HG03097 (cell line): ENCODE results near the gene RRP1B.
"Not testable (repeated sequence)": the region's sequence is repeated elsewhere in the genome, so short reads cannot be mapped to it uniquely, and the experiment has no call there.

ENCODE experiments used
- ATAC-seq: cut with Tn5 transposase; IDR thresholded peaks from one replicate; pipeline ENCODE4 v1.9.1; 2021; ENCODE audit not compliant: unreplicated experiment, low FRiP score

Gene RRP1B

DNA sequence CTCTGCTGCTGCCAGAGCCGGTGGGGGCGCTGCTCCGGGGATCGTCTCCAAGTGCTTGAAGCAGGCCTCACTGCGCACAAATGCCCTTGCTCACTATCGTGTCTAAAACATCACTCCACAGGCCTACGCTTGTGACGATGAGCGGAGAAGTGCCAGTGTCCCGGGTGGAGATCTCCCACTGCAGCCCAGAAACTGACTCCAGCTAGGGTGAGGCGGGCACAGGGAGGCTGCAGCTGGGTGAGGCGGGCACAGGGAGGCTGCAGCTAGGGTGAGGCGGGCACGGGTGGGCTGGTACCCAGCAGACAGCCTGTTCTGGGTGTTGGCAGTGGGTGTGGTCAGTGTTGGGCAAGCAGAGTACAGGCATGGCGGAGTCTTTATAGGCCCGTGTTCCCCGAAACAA, 36.9 kb downstream of the RRP1B start:
- ATAC-seq = no peak

DNA sequence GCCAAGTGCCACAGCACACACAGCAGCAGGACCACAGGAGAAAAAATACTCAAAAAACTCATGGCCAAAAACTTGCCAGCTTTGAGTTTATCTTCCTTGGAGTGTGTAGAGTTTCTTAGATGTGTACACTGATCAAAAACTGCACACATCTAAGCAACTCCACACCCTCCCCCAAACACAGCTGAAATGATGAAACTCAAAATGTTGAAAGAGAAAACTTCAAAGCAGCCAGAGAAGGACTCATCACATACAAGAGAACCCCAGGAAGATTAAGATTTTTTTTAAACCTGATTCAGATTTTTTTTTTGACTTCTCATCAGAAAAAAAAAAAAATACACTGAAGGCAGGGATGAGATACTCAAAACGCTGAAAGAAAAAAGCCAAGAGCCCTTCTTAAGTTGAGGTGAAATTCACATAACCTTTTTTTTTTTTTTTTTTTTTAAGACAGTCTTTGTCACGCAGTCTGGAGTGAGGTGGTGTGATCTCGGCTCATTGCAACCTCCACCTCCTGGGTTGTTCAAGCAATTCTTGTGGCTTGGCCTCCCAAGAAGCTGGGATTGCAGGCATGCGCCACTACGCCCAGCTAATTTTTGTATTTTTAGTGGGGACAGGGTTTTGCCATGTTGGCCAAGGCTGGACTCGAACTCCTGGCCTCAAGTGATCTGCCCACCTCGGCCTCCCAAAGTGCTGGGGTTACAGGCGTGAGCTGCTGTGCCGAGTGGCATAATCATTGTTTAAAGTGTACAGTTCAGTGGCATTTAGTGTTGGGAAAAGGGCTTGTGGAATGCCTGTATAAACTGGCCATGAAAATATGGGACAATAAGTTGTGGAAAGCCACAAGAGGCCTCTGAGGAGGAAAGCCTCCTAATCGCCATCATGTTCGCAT, 38.6 kb downstream of the RRP1B start:
- no peak for ATAC-seq

GRCh38 chr21:43699492-43699777, 40.1 kb downstream of the RRP1B start:
- ATAC-seq = not testable (repeated sequence)

DNA sequence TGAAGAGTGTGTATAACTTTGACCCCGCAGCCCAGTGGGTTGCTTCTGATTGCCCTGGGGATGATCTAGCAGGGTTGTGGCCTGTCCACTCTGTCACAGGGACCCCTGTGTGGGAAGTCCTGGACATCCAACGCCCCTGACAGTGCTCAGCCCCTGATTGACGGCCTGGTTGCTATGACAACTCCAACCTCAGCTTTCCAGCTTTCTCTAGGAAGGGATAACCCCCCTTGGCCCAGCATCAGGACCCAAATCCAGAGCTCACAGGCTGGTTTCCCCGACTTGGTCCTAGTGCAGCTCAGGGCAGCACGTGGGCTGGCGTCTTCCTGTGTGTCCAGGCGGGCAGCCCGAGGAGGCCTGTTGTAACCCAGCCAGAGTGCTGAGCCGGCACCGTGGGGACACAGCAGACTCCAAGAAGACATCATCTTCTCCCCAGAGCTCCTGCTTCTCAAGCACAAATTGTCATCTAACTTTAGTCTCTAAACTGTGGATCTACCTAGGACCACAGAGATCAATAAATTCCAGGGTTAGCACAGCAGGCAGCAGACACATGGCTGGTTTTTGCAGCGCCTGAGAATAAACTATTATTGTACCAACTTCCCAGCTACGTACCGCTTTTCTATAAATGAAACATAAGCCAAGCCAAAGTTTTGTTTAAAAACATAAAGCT, 40.7 kb downstream of the RRP1B start:
- no peak for ATAC-seq

DNA sequence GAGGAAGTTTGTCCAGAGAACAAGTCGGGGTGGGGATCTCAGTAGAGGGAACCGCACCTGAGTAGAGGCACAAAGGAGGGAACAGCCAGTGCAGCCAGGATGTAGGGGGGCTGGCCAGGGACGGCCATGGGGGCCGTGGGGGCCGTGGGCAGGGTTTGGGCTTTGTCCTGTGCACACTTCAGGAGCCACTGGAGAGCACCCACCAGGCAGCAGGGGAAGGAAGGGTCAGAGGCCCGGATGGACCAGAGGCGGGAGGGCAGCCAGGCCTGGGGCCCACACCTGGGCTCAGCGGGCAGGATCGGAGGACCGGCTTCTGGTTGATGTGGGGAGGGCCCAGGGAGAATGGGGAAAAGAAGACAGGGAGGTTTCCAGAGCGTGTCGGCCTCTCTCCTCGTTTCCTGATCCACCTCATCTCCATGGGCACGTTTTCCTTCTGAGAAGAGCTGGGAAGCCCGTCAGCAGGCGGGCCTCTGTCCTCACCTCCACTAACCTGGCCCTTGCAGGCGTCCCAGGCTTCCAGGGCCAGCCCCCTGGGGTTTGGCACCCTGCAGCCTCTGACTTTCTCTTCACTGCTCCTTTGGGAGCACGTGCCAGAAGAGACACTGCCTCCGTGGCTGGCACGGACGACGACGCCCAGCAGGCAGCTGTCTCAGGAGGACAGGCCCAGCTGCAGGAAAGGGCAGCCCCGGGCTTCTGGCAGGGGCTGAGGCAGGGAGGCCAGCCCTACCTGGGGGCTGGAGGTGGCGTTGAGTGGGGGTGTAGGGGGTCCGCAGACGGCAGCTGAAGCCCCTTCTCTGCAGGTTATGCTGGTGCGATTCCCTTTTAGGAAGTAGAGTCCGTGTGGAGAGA, 42.8 kb downstream of the RRP1B start:
- no peak for ATAC-seq

DNA sequence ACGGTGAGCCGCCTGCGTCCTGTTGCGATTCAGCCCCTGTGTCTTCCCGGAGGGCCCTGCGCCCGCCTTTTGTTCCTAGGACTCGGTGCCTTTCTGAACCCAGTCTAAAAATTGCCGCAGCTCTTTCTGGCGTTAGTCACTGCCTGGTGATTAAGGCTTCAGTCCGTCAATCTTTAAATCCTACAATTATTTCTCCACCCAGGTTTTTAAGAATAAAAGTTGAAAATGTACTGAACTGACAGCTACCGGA, 43.4 kb downstream of the RRP1B start:
- no peak for ATAC-seq

GRCh38 chr21:43703035-43703880, 43.9 kb downstream of the RRP1B start:
- no peak for ATAC-seq

- ATAC-seq = no peak
Measured at GRCh38 chr21:43707462-43707861, 48.1 kb downstream of the RRP1B start.

GRCh38 chr21:43708745-43709381, 49.5 kb downstream of the RRP1B start:
- ATAC-seq = no peak

DNA sequence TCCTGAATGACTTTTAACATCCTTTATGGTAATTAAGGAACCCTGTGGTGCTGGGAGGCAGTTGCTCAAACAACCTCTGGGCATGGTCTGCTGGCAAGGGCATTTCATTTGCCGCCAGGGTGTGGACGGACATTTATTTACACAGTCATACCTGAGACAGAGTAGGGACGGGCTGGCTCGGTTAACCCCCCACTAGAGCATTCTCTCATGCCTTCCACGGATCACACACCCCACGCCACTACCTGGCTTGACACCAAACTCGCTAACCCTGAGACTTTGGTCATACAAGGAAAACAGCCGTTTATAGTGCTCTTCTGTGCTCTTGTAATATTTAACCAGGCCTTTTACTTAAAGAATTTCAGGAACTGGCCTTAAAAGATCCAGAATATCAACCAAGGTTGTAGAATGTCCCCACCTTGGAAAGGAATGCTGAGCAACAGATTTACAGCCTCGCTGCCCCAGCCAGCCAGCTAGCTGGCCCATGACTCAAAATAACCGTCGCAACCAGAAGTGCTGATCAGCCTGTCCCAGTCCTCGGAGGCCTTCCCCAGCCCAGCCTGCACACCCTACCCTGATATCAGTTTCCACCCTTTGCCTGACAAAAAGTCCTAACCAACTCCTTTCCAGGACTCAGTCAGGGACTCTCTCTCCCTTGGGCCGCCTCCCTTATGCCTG, 53.0 kb downstream of the RRP1B start:
- no peak for ATAC-seq

DNA sequence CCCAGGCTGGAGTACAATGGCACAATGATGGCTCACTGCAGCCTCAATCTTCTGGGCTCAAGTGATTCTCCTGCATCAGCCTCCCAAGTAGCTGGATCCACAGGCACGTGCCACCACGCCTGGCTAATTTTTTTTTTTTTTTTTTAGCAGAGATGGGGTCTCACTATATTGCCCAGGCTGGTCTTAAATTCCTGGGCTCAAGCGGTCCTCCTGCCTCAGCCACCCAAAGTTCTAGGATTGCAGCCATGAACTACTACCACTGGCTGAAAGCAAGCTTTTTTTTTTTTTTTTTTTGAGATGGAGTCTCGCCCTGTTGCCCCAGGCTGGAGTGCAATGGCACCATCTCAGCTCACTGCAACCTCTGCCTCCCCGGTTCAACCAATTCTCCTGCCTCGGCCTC, 53.8 kb downstream of the RRP1B start:
- ATAC-seq = not testable (repeated sequence)

DNA sequence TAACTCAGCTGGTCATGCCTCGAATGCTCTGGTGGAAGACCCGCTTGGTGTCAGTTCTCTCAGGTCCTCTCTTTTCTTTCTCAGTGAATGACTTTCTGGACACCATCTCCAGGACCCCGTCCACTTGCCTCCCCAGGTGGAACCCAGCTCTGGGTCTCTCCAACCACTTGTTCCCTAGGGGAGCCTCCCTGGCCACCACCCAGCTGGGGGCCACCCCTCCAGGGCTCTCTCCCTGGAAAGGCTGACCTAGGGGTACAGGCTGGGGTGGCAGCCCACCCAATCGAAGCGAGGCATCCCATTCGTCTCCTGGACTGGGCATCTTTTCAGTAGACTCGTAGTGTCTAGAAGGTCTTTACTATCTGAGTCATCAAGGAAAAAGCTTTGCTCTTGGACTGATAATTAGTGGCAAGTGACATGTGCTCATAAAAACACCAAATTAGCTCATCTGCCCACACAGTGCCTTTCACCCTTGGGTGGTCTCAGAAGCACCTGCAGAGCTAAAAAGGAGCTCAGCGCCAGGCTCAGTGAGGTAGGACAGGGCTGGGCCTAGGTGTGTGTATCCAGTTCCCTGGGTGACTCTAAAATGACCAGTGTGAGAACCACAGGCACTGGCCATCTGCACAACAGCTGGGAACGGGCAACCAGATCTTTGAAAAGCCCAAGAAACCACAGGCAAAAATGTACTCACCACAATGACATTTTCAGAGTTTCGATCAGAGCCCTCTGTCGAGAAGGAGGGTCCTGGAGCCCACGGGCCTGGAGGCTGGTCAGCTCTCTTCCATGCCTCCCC, 57.2 kb downstream of the RRP1B start:
- no peak for ATAC-seq

- ATAC-seq = no peak
Measured at GRCh38 chr21:43717166-43717853, 58.0 kb downstream of the RRP1B start.

GRCh38 chr21:43717967-43718871, 58.9 kb downstream of the RRP1B start:
- ATAC-seq = no peak

GRCh38 chr21:43718872-43719747, 59.8 kb downstream of the RRP1B start, which contains the start of gene PDXK:
PDXK (plus strand) TSS chr21:43719129; CDS start chr21:43719295, 166 bp downstream.
- peak; percentile 60 for ATAC-seq
